Loucy (cell line): Measurements from ENCODE around the gene ARR3.

Source experiments
- H2AFZ ChIP-seq: fragments of 200-600 bp; sonication (generic); 2 replicates; pipeline ENCODE4 v1.6.0; 2016; ENCODE audit warnings: antibody characterized with exemption, mild to moderate bottlenecking, low read length, moderate library complexity
- H3F3A ChIP-seq: fragments of 200-600 bp; 2 replicates; pipeline ENCODE4 v1.6.0; 2016; ENCODE audit warnings: antibody characterized with exemption, low read depth, mild to moderate bottlenecking
- H3K27me3 ChIP-seq: fragments of 200-600 bp; sonication (generic); 2 replicates; pipeline ENCODE4 v1.6.1; 2014; ENCODE audit warnings: low read length, mild to moderate bottlenecking; ENCODE audit not compliant: insufficient read depth, poor library complexity, severe bottlenecking
- H3K36me3 ChIP-seq: fragments of 200-600 bp; sonication (generic); 2 replicates; pipeline ENCODE4 v1.6.1; 2016; ENCODE audit warnings: low read length; ENCODE audit not compliant: insufficient read depth
- H3K4me1 ChIP-seq: fragments of 200-600 bp; sonication (generic); 2 replicates; pipeline ENCODE4 v1.5.1; 2014; ENCODE audit warnings: low read length, mild to moderate bottlenecking; ENCODE audit not compliant: insufficient read depth, poor library complexity, severe bottlenecking
- H3K4me2 ChIP-seq: fragments of 200-600 bp; sonication (generic); 2 replicates; pipeline ENCODE4 v1.6.0; 2014; ENCODE audit warnings: antibody characterized with exemption, low read length, low read depth, mild to moderate bottlenecking; ENCODE audit not compliant: poor library complexity, severe bottlenecking
- H3K4me3 ChIP-seq: fragments of 200-600 bp; sonication (generic); 2 replicates; pipeline ENCODE4 v1.5.1; 2014; ENCODE audit warnings: low read length, mild to moderate bottlenecking, mixed read lengths; ENCODE audit not compliant: poor library complexity, severe bottlenecking
- H3K79me2 ChIP-seq: fragments of 200-600 bp; sonication (generic); 2 replicates; pipeline ENCODE4 v1.6.1; 2014; ENCODE audit warnings: low read length; ENCODE audit not compliant: insufficient read depth
- H3K9ac ChIP-seq: fragments of 200-600 bp; sonication (generic); 2 replicates; pipeline ENCODE4 v1.6.0; 2014; ENCODE audit warnings: mild to moderate bottlenecking, low read depth, low read length, moderate library complexity; ENCODE audit not compliant: poor library complexity, severe bottlenecking
- H3K9me2 ChIP-seq: fragments of 200-600 bp; sonication (generic); replicated peaks from 2 replicates; pipeline ENCODE4 v1.6.1; 2016; ENCODE audit warnings: low read depth, low read length, mixed read lengths
- H3K9me3 ChIP-seq: fragments of 200-600 bp; sonication (generic); 2 replicates; pipeline ENCODE4 v1.6.1; 2014; ENCODE audit warnings: mild to moderate bottlenecking, antibody characterized with exemption, low read length, low read depth; ENCODE audit not compliant: insufficient read depth
- H4K20me1 ChIP-seq: fragments of 200-600 bp; sonication (generic); 2 replicates; pipeline ENCODE4 v1.6.0; 2014; ENCODE audit warnings: antibody characterized with exemption, low read length, mild to moderate bottlenecking; ENCODE audit not compliant: insufficient read depth, poor library complexity, severe bottlenecking
- EZH2phosphoT487 ChIP-seq: fragments of 200-600 bp; IDR thresholded peaks from 2 replicates; pipeline ENCODE4 v1.6.1; 2018; ENCODE audit warnings: antibody characterized with exemption, mild to moderate bottlenecking, moderate library complexity, borderline replicate concordance
- TF ChIP-seq, protein P1 (sequence below): fragments of 200-600 bp; sonication (generic); conservative IDR thresholded peaks from 2 replicates; pipeline ENCODE4 v1.5.1; 2014; ENCODE audit warnings: mild to moderate bottlenecking, antibody characterized with exemption, low read length

ARR3 gene

DNA sequence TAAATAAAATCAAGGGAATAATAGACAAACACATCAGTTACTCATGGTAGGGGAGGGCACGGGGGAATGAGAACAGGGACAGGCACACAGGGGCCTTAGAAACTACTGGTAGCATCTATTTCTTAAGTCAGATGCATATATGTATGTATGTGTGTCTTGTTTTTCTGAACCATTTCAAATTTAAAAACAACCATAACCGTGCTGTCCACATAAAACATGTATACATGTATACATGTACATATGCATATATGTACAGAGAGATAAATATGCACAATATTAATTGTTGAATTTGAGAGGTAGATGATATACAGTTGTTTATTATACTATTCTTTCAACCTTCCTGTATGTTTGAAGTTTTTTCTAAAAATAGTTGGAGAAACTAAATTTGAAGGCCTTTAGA, 41.4 kb upstream of the ARR3 start:
- Histone ChIP-seq H3K4me2 (no peak overlapping the region), H2AFZ (no peak overlapping the region), H3K79me2 (no peaks in the 10 kb centered on the region), H3K4me3 (no peak overlapping the region), H3K36me3 (no peaks in the 10 kb centered on the region), H3K9ac (no peak overlapping the region), H4K20me1 (no peaks in the 10 kb centered on the region), H3K9me3 (no peaks in the 10 kb centered on the region), H3K9me2 (no peaks in the 10 kb centered on the region), H3F3A (no peaks in the 10 kb centered on the region), H3K27me3 (no peaks in the 10 kb centered on the region), H3K4me1 (no peaks in the 10 kb centered on the region)
- no peak for TF ChIP-seq EZH2phosphoT487
- TF ChIP-seq, protein P1, sequence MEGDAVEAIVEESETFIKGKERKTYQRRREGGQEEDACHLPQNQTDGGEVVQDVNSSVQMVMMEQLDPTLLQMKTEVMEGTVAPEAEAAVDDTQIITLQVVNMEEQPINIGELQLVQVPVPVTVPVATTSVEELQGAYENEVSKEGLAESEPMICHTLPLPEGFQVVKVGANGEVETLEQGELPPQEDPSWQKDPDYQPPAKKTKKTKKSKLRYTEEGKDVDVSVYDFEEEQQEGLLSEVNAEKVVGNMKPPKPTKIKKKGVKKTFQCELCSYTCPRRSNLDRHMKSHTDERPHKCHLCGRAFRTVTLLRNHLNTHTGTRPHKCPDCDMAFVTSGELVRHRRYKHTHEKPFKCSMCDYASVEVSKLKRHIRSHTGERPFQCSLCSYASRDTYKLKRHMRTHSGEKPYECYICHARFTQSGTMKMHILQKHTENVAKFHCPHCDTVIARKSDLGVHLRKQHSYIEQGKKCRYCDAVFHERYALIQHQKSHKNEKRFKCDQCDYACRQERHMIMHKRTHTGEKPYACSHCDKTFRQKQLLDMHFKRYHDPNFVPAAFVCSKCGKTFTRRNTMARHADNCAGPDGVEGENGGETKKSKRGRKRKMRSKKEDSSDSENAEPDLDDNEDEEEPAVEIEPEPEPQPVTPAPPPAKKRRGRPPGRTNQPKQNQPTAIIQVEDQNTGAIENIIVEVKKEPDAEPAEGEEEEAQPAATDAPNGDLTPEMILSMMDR: no peak

DNA sequence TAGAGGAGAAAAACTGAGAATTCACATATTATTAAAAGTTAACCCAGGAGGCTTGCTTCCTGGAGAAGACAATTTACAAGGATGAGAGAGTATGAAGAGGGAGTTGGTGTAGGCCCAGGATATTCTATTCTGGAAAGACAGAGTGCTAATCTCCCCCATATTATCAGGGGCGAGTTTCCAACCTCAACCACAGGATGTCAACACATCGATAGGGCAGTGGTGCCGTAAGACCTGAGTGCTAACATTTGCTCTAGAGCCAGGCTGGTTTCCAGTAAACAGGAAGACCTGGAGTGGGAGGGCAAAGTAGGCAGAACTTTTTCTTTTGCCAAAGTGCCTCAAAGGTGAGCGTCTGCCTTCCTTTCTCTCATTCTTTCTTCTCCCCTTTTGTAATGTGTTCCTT, 36.5 kb upstream of the ARR3 start:
- TF ChIP-seq, protein P1: no peak
- no peak for TF ChIP-seq EZH2phosphoT487
- Histone ChIP-seq H3K9ac (no peak overlapping the region), H2AFZ (no peak overlapping the region), H3K9me2 (no peaks in the 10 kb centered on the region), H4K20me1 (no peaks in the 10 kb centered on the region), H3K79me2 (no peaks in the 10 kb centered on the region), H3K4me1 (no peaks in the 10 kb centered on the region), H3K9me3 (no peaks in the 10 kb centered on the region), H3K27me3 (no peaks in the 10 kb centered on the region), H3K36me3 (no peaks in the 10 kb centered on the region), H3K4me3 (no peak overlapping the region), H3F3A (no peaks in the 10 kb centered on the region), H3K4me2 (no peak overlapping the region)

DNA sequence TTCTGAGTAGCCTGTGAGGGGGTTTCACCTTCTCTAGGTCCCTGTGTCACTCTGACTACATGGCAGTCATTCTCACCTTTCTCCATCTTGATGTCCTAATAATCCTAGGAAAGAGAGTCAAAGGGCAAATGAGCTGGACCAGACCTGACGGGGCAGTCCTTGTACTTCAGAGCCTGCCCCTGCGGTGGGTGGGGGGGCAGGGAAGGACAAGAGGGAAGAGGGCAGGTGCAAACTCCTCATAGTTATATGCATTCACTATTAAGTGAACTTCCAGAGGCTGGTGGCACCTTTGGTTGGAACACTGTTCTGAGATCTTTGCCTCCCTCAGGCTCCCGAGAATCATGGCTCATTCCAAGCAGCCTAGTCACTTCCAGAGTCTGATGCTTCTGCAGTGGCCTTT, 33.8 kb upstream of the ARR3 start, which contains the start of gene AWAT1:
TSS of gene AWAT1 (plus strand) at position 301 of the 400 bp plus-strand sequence. CDS start at position 342, 41 bp downstream.
- Histone ChIP-seq H3K4me2 (no peak within 1 kb of the TSS), H4K20me1 (no peaks in the 10 kb centered on the region), H2AFZ (no peak within 1 kb of the TSS), H3K4me1 (no peaks in the 10 kb centered on the region), H3K4me3 (no peak within 1 kb of the TSS), H3F3A (no peaks in the 10 kb centered on the region), H3K36me3 (no peaks in the 10 kb centered on the region), H3K9ac (no peak within 1 kb of the TSS), H3K9me2 (no peaks in the 10 kb centered on the region), H3K9me3 (no peaks in the 10 kb centered on the region), H3K79me2 (no peaks in the 10 kb centered on the region), H3K27me3 (no peaks in the 10 kb centered on the region)
- TF ChIP-seq EZH2phosphoT487: no peak
- TF ChIP-seq, protein P1: no peak
